GM18519 (cell line): ENCODE measurements around the gene SPP1.
"Not testable (repeated sequence)": the region's sequence is repeated elsewhere in the genome, so short reads cannot be mapped to it uniquely, and the experiment has no call there.

Experiments used
- ATAC-seq: cut with Tn5 transposase; IDR thresholded peaks from one replicate; pipeline ENCODE4 v1.9.1; 2021; ENCODE audit warnings: mild to moderate bottlenecking, moderate library complexity; ENCODE audit not compliant: unreplicated experiment, low FRiP score

The SPP1 gene

GRCh38 chr4:87975466-87975865 lies at the start of gene SPP1:
Gene SPP1, plus strand, starts transcription at chr4:87975714. Its CDS starts 1,182 bp downstream, at chr4:87976896.
- ATAC-seq: no peak

DNA sequence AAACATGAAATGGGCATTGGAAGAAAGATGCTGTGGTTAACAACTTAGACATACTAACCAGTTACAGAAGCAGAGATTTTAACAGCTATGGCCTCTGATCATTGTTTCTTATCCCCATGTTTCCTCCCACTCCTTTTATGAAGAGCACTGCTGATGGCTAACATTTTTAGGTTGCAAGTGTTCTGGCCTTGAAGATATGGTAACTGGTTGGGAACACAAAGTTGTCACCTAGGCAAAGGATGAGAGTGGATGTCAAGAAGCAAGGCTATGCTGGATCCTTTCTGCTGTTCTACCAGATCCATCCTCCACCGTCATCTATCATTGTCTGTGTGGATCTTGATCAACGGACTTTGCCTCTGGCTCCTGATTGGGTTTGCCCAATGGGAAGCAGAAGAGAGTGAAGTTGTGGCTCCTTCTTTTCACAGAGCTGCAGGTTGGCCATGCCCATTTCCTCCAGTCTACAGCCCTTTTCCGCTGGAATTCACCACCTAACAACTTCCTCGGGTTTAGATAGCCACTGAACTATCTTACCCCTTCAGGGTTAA lies 48.9 kb upstream of the SPP1 start:
- ATAC-seq: no peak

DNA sequence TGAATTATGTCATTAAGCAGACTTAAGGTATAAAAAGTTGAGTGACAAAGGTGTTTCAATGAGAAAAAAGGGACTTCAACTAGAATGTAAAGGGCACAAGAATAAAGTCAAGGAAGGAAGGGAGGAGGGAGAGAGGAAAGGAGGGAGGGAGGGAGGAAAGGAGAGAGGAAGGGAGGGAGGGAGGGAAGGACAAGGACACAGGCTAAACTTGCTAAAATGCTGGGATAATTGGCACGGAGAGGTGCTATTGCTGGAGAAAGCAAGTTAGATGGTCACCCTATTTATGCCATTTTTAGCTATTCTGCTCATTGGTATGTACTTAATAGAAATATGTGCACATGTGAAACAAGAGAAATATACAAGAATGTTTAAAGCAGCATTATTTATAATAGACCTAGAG lies 44.9 kb upstream of the SPP1 start:
- ATAC-seq: no peak

DNA sequence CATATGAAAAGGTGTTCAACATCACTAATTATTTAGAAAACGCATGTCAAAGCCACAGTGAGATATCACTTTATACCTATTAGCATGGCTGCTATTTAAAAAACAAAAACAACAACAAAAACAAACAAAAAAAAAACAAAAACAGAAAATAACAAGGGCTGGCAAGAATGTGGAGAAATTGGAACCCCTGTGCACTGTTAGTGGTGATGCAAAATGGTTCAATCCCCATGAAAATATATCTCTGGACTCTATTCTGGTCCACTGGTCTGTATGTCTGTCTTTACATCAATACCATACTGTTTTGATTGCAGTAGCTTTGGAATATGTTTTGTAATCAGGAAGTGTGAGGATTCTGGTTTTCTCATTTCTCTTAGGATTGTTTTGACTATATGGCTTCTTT lies 43.6 kb upstream of the SPP1 start:
- no peak for ATAC-seq

DNA sequence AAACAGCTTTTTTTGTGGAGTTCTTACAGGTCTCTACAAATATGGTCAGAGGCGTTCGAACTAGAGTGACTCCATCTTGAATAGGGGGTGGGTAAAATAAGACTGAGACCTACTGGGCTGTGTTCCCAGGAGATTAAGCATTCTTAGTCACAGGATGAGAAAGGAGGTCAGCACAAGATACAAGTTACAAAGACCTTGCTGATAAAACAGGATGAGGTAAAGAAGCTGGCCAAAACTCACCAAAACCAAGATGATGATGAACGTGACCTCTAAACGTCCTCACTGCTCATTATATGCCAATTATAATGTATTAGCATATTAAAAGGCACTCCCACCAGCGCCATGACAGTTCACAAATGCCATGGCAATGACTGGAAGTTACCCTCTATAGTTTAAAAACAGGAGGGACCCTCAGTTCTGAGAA lies 42.8 kb upstream of the SPP1 start:
- ATAC-seq: no peak

- no peak for ATAC-seq
Measured at GRCh38 chr4:87933337-87933736, 42.2 kb upstream of the SPP1 start.

DNA sequence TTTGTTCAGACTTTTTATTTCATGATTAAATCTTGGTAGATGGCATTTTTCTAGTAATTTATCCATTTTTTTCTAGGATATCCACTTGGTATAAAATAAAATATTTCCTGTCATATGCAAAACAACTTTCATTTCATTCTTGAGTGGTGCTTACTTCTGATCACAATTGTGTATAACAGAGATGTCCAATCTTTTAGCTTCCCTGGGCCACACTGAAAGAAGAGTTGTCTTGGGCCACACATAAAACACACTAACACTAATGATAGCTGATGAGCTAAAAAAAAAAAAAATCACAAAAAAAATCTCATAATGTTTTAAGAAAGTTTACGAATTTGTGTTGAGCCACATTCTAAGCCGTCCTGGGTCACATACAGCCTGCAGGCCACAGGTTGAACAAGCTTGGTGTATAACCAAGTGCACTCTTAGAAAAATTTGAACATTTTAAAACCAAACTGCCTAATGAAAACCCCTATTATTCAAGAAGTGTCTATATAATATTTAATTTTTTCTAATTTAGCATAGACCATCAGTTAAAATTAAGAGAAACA lies 41.3 kb upstream of the SPP1 start:
- ATAC-seq: no peak

DNA sequence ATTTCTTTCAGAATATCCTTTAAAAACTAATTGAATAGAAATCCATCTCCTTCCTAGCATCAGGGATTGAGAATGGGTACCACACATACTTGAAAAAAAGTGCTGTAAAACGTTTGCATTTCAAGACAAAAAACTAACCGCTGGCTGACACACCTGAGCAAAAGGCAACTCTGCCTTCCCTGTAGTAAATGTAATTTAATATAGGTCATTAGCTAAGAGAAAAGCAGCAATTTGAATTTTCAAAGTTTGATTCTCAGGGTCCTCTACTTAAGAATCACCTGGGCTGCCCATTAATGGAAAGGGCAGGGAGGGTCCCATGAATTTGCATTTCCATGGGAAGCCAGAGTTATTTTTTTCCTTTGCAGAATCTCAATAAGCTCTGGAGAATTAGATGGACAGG lies 40.5 kb upstream of the SPP1 start:
- ATAC-seq: no peak

DNA sequence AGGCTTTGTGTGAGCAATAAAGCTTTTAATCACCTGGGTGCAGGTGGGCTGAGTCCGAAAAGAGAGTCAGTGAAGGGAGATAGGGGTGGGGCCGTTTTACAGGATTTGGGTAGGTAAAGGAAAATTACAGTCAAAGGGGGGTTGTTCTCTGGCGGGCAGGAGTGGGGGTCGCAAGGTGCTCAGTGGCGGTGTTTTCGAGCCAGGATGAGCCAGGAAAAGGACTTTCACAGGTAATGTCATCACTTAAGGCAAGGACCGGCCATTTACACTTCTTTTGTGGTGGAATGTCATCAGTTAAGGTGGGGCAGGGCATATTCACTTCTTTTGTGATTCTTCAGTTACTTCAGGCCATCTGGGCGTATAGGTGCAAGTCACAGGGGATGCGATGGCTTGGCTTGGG lies 39.6 kb upstream of the SPP1 start:
- not testable (repeated sequence) for ATAC-seq

- no peak for ATAC-seq
Measured at GRCh38 chr4:87937523-87937922, 38.0 kb upstream of the SPP1 start.

GRCh38 chr4:87938746-87939145 lies 36.8 kb upstream of the SPP1 start:
- no peak for ATAC-seq

DNA sequence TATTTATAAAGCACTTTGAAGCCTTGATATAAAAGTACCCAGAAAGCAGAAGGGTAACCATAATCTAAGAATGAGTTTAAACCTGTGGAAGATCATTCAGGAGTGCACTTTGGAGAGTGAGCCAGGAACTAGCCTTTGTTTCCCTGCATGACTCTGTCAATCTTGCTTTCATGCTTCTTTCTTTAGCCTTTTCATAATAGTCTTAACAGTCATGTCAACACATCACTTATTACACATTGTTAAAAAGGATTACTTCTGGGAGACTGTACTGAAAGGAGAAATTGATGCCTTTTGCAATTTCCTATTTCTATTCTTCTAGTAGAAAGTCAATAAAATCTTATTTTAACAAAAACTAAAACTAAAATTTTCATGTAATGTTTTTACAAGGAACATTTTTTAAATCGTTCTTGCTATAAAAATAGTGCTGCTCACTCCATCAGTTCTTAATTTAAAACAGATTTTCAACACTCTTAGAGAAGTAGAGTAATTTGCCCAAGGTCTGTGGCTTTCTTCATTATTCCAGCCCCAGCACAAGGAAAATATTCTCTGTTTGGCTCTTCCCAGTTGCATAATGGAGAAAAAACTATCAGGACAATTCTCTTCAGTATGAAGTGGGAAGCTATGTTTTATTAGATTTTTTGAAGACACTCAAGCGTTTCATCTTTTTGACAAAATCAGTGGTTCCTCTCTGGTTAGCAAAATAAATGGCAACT lies 35.4 kb upstream of the SPP1 start:
- no peak for ATAC-seq

DNA sequence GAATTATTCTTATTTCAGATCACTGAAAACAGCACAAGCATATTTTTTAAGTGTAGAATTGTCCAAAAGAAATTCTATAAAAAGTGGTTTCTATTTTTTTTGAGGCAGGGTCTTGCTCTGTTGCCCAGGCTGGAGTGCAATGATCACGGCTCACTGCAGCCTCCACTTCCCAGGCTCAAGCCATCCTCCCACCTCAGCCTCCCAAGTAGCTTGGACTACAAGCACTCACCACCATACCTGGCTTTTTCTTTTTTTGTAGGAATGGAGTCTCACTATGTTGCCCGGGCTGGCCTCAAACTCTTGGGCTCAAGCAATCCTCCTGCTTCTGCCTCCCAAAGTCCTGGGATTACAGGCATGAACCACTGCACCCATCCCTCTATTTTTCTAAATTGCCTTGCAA lies 34.7 kb upstream of the SPP1 start:
- not testable (repeated sequence) for ATAC-seq

GRCh38 chr4:87941537-87942392 lies 33.7 kb upstream of the SPP1 start:
- ATAC-seq: no peak

- no peak for ATAC-seq
Measured at GRCh38 chr4:87943660-87944149, 31.8 kb upstream of the SPP1 start.

DNA sequence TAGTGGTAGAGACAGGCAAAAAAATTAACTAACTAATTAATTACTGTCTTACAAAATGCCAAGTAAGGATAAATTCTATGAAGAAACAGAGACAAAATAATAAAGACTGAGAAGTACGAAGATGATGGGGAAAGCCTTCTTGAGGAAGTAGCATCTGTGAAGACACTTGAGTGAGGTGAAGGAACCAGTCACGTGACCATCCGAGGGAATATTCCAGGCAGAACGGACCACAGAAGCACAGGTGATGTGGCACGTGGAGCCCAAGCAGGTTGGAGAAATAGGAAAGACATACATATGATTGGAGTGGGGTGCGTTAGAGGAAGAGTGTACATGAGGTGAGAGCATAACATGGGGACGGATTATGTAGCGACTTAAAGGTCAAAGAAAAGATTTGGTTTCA lies 30.5 kb upstream of the SPP1 start:
- ATAC-seq: no peak

DNA sequence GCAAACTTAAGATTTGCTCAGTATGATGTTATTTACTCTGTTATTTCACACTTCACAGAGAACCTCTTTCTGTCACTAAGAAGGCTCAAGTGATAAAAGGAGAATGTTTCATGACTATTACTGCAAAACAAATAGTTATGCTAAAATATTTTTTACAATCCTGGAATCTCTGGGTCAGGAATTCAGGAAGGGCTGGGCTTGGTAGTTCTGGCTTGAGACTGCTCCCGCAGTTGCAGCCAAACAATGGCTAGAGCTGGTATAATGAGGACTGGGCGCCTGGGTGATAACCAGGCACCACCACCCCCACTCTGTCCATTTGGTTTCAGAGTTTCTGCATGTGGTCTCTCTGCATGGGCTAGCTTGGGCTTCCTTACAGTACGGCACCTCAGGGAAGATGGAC lies 28.7 kb upstream of the SPP1 start:
- no peak for ATAC-seq

GRCh38 chr4:87947381-87948160 lies 27.9 kb upstream of the SPP1 start:
- no peak for ATAC-seq

DNA sequence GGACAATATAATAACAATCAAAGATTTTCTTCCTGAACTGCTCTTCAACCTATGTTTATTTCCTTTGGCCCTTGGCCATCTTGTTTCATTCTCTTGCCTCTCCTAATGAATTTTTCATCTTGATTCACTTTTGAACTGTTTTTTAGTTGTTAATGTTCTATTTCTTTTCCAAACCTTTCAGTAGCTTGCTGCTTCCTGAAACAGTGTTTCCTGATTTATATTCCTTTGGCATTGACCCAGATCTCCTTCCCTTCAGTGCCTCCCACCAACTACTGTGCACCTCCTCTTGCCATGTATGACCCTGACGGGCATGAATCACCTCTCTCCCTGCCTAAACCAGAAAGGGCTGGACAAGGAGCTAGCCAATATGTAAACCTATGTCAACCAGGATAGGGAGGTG lies 25.6 kb upstream of the SPP1 start:
- ATAC-seq: no peak

DNA sequence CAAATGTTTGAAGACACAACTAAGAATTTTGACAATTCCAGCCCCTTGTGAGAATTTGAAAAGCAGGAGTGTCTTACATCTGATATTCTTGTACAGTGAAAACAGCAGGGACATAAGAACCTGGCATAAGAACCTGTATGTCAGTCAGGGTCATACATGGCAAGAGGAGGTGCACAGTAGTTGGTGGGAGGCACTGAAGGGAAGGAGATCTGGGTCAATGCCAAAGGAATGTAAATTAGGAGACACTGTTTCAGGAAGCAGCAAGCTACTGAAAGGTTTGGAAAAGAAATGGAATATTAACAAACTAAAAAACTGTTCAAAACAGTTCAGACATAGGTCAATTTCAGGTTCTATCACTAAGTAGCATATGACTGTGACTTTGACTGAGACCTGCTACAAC lies 25.0 kb upstream of the SPP1 start:
- no peak for ATAC-seq
